ENCODE data around the gene MAGI2. TPM values are rescaled to one million over a fixed set of nuclear protein-coding genes. Genes with fewer than 3 reads are reported as not detected.

MAGI2 gene
- total RNA-seq, 1 donor: 18.8 TPM

DNA sequence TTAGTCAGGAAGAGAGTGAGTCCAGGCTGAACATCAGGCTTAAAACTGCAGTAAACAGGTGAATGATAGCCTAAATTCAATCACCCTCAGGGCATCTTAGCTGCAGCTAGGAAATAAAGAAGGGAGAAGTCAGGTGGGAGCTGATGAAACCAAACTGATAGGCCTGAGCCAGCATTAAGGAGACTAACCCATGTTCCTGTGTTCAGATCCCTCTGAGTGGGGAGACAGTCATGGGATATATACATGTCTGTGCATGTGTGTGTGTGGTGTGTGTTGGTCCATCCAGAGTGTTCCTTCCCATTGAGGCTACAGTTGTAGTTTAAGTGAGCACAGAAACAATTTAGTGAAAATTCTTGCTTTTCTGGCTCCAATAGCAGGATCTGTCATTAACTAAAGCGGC is 1174.0 kb downstream of the MAGI2 start:
- Histone ChIP-seq H3K27ac (ENCODE audit: low read depth, low read length) (peak overlapping the region; percentile 45), H3K4me3 (ENCODE audit: insufficient read depth, low read length) (no peak overlapping the region), H3K36me3 (ENCODE audit: insufficient read depth, low read length) (no peaks in the 10 kb centered on the region), H3K4me2 (ENCODE audit: insufficient read depth, low read length) (peak overlapping the region; percentile 51), H4K20me1 (ENCODE audit: insufficient read depth, low read length) (no peaks in the 10 kb centered on the region), H3K4me1 (ENCODE audit: insufficient read depth, low read length) (peaks cover 14% of the 10 kb centered on the region), H3K27me3 (ENCODE audit: insufficient read depth, low read length) (no peaks in the 10 kb centered on the region), H3K9me3 (ENCODE audit: low read depth, low read length) (no peaks in the 10 kb centered on the region), H3K79me2 (ENCODE audit: insufficient read depth, low read length) (no peaks in the 10 kb centered on the region), H2AFZ (ENCODE audit: low read length) (peak overlapping the region; percentile 62)
- TF ChIP-seq, protein P1, sequence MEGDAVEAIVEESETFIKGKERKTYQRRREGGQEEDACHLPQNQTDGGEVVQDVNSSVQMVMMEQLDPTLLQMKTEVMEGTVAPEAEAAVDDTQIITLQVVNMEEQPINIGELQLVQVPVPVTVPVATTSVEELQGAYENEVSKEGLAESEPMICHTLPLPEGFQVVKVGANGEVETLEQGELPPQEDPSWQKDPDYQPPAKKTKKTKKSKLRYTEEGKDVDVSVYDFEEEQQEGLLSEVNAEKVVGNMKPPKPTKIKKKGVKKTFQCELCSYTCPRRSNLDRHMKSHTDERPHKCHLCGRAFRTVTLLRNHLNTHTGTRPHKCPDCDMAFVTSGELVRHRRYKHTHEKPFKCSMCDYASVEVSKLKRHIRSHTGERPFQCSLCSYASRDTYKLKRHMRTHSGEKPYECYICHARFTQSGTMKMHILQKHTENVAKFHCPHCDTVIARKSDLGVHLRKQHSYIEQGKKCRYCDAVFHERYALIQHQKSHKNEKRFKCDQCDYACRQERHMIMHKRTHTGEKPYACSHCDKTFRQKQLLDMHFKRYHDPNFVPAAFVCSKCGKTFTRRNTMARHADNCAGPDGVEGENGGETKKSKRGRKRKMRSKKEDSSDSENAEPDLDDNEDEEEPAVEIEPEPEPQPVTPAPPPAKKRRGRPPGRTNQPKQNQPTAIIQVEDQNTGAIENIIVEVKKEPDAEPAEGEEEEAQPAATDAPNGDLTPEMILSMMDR (IDR thresholded peaks at IDR 0.05; ENCODE audit: extremely low read depth, low read depth, low read length): no peak
- no peak for DNase-seq (ENCODE audit: insufficient read length, low spot score, missing footprints)

DNA sequence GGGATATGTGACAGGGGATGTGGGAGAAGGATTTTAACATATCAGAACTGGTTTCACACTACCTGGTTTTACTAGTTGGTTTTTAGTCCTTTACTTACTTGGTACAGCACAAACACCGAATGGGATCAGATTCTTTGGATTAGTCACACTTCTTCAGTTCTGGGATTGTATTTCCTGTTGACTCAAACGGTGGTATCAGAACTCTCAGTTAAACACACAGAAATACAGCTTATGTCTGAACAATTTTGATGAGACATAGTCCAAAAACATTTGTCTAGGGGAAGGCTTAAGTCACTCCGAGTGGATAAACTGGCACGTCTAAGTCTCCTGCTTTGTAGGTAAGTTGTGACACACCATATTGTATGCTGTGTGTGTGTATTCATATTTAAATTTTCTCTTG is 1174.4 kb downstream of the MAGI2 start:
- Histone ChIP-seq H3K9me3 (ENCODE audit: low read depth, low read length) (no peaks in the 10 kb centered on the region), H3K36me3 (ENCODE audit: insufficient read depth, low read length) (no peaks in the 10 kb centered on the region), H2AFZ (ENCODE audit: low read length) (peak overlapping the region; percentile 62), H4K20me1 (ENCODE audit: insufficient read depth, low read length) (no peaks in the 10 kb centered on the region), H3K27me3 (ENCODE audit: insufficient read depth, low read length) (no peaks in the 10 kb centered on the region), H3K4me1 (ENCODE audit: insufficient read depth, low read length) (peaks cover 14% of the 10 kb centered on the region), H3K4me3 (ENCODE audit: insufficient read depth, low read length) (no peak overlapping the region), H3K4me2 (ENCODE audit: insufficient read depth, low read length) (peak overlapping the region; percentile 51), H3K79me2 (ENCODE audit: insufficient read depth, low read length) (no peaks in the 10 kb centered on the region), H3K27ac (ENCODE audit: low read depth, low read length) (peak overlapping the region; percentile 45)
- peak; percentile 47 for DNase-seq (ENCODE audit: insufficient read length, low spot score, missing footprints)
- TF ChIP-seq, protein P1 (IDR thresholded peaks at IDR 0.05; ENCODE audit: extremely low read depth, low read depth, low read length): no peak

DNA sequence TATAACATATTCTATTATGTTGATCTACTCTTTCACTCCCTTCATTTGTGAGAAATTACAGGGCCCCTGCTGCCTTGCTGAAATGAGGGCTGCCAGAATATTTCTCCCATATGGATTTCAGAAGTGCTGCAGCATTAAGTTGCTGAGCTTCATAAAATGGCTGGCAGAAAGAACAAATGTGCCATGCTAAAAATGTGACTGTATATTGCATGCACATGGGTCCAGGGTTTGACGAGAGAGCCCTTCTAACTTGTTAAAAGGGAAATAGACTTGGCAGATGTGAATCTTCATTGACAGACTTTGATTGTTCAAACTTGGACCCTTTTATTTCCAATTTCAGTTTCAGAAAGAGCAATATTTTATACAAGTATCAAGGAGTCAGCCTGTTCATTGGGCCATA is 1186.3 kb downstream of the MAGI2 start:
- Histone ChIP-seq H3K27me3 (ENCODE audit: insufficient read depth, low read length) (no peaks in the 10 kb centered on the region), H3K4me1 (ENCODE audit: insufficient read depth, low read length) (no peaks in the 10 kb centered on the region)
- no peak for DNase-seq (ENCODE audit: insufficient read length, low spot score, missing footprints)

DNA sequence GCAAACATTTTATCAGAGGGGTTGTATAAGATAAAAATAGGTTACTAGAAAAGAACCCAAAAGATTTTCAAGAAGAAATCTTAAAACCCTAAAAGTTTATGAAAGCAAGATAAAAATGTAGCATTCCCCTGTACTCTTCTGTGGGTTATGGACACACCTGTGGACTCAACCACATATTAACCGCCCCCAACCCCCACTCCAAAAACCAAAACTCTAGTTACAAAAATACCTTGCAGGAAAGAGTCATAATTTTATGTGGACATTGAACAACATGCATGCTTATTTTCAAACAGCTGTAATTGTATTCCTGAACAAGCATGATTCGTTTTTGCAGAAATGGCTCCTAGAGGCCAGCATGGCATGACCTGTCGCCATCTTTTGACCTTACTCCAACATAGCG is 1188.0 kb downstream of the MAGI2 start:
- TF ChIP-seq, protein P1 (IDR thresholded peaks at IDR 0.05; ENCODE audit: extremely low read depth, low read depth, low read length): no peak
- Histone ChIP-seq H3K36me3 (ENCODE audit: insufficient read depth, low read length) (no peaks in the 10 kb centered on the region), H2AFZ (ENCODE audit: low read length) (no peak overlapping the region), H3K4me1 (ENCODE audit: insufficient read depth, low read length) (peaks cover 5% of the 10 kb centered on the region), H3K27ac (ENCODE audit: low read depth, low read length) (no peak overlapping the region), H3K79me2 (ENCODE audit: insufficient read depth, low read length) (no peaks in the 10 kb centered on the region), H3K27me3 (ENCODE audit: insufficient read depth, low read length) (no peaks in the 10 kb centered on the region), H3K4me2 (ENCODE audit: insufficient read depth, low read length) (no peak overlapping the region), H3K9me3 (ENCODE audit: low read depth, low read length) (no peaks in the 10 kb centered on the region), H4K20me1 (ENCODE audit: insufficient read depth, low read length) (no peaks in the 10 kb centered on the region), H3K4me3 (ENCODE audit: insufficient read depth, low read length) (no peak overlapping the region)
- DNase-seq (ENCODE audit: insufficient read length, low spot score, missing footprints): no peak

More for the DNA sequence above, 1186.3 kb downstream of the MAGI2 start:
- Histone ChIP-seq H2AFZ (ENCODE audit: low read length) (no peak overlapping the region), H3K9me3 (ENCODE audit: low read depth, low read length) (no peaks in the 10 kb centered on the region), H4K20me1 (ENCODE audit: insufficient read depth, low read length) (no peaks in the 10 kb centered on the region), H3K36me3 (ENCODE audit: insufficient read depth, low read length) (no peaks in the 10 kb centered on the region), H3K27ac (ENCODE audit: low read depth, low read length) (no peak overlapping the region), H3K79me2 (ENCODE audit: insufficient read depth, low read length) (no peaks in the 10 kb centered on the region), H3K4me3 (ENCODE audit: insufficient read depth, low read length) (no peak overlapping the region), H3K4me2 (ENCODE audit: insufficient read depth, low read length) (no peak overlapping the region)
- TF ChIP-seq, protein P1 (IDR thresholded peaks at IDR 0.05; ENCODE audit: extremely low read depth, low read depth, low read length): no peak

Data from osteoblast (primary cell).